ENCODE measurements around the gene AADAC. TPM values are rescaled to one million over a fixed set of nuclear protein-coding genes. Genes with fewer than 3 reads are reported as not detected.

AADAC gene
- total RNA-seq, 2 donors from 2014 or later, result 7.3 to 8.0 TPM

- Histone ChIP-seq H3K27me3 (no peaks in the 10 kb centered on the region), H3K27ac (peak overlapping the region; percentile 20 to 74 (median 52)), H3K36me3 (replicated peaks in 1 of 2; ENCODE audit: insufficient read depth in 1 of 2, low read depth in 2 of 2) (no peaks in the 10 kb centered on the region), H3K4me3 (no peak overlapping the region), H3K4me1 (peaks cover 42% of the 10 kb centered on the region), H3K9me3 (no peaks in the 10 kb centered on the region)
- WGBS, 2 donors, result 21 to 27% methylated on average over 2 of the region's 2 CpGs
- intact Hi-C loops (cut with DNase I), result no loop called here
- TF ChIP-seq, protein P1, sequence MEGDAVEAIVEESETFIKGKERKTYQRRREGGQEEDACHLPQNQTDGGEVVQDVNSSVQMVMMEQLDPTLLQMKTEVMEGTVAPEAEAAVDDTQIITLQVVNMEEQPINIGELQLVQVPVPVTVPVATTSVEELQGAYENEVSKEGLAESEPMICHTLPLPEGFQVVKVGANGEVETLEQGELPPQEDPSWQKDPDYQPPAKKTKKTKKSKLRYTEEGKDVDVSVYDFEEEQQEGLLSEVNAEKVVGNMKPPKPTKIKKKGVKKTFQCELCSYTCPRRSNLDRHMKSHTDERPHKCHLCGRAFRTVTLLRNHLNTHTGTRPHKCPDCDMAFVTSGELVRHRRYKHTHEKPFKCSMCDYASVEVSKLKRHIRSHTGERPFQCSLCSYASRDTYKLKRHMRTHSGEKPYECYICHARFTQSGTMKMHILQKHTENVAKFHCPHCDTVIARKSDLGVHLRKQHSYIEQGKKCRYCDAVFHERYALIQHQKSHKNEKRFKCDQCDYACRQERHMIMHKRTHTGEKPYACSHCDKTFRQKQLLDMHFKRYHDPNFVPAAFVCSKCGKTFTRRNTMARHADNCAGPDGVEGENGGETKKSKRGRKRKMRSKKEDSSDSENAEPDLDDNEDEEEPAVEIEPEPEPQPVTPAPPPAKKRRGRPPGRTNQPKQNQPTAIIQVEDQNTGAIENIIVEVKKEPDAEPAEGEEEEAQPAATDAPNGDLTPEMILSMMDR (IDR thresholded peaks at IDR 0.05), result no peak
- no peak for TF ChIP-seq POLR2A (IDR thresholded peaks at IDR 0.05)
- DNase-seq (peak in 1 of 4 donors; percentile 32), ATAC-seq (peak; percentile 48)
Observed at GRCh38 chr3:151794080-151794479, 19.8 kb upstream of the AADAC start.

- intact Hi-C loops (cut with DNase I), result no loop called here
- no peaks in the 10 kb centered on the region for H3K27me3 ChIP-seq
- WGBS, 2 donors, result 92% methylated on average over 4 of the region's 4 CpGs
- no peaks in the 10 kb centered on the region for H3K36me3 ChIP-seq (replicated peaks in 1 of 2; ENCODE audit: insufficient read depth in 1 of 2, low read depth in 2 of 2)
- ATAC-seq (no peak), DNase-seq (no peak)
- H3K9me3 ChIP-seq, result no peaks in the 10 kb centered on the region
- peaks cover 35% of the 10 kb centered on the region for H3K4me1 ChIP-seq
- peak overlapping the region in 1 of 2 donors; percentile 0 for H3K4me3 ChIP-seq
- TF ChIP-seq, protein P1 (IDR thresholded peaks at IDR 0.05), result no peak
- no peak for TF ChIP-seq POLR2A (IDR thresholded peaks at IDR 0.05)
- H3K27ac ChIP-seq, result no peak overlapping the region
Observed at GRCh38 chr3:151795276-151795675, 18.6 kb upstream of the AADAC start.

DNA sequence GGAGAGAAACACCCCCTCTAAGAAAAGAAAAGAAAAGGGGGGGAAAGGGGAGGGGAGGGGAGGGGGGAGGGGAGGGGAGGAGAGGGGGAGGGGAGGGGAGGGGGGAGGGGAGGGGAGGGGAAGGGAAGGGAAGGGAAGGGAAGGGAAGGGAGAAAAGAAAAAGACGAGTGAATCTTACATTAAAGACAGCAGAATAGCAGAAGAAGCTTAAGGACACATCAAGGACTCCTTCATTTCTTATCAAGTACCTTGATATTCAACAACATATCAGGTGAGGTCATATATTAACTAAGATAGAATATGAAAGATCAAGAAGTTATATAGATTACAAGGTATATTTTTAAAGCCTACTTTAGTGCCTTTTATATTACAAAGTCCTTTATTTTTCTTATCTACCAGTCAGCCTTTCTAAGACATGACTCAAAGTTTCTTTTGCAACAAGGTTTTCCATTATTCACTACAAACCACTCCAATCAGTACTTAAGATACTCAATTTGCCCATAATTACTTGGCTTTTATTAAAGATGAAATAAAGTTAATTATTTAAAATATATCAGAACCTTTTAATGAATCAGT is 17.7 kb upstream of the AADAC start:
- intact Hi-C loops (cut with DNase I), result no loop called here
- Histone ChIP-seq H3K36me3 (replicated peaks in 1 of 2; ENCODE audit: insufficient read depth in 1 of 2, low read depth in 2 of 2) (no peaks in the 10 kb centered on the region), H3K27me3 (no peaks in the 10 kb centered on the region), H3K4me3 (no peak overlapping the region), H3K4me1 (peaks cover 27% of the 10 kb centered on the region), H3K27ac (no peak overlapping the region), H3K9me3 (no peaks in the 10 kb centered on the region)
- 25 to 63% methylated on average over 1 of the region's 1 CpG for WGBS, 2 donors
- ATAC-seq, result no peak
- TF ChIP-seq, protein P1 (IDR thresholded peaks at IDR 0.05), result no peak
- no peak for TF ChIP-seq POLR2A (IDR thresholded peaks at IDR 0.05)
- no peak for DNase-seq

GRCh38 chr3:151798466-151798865 is 15.4 kb upstream of the AADAC start:
- intact Hi-C loops (cut with DNase I), result no loop called here
- TF ChIP-seq, protein P1 (IDR thresholded peaks at IDR 0.05), result no peak
- TF ChIP-seq POLR2A (IDR thresholded peaks at IDR 0.05), result no peak
- no peak for ATAC-seq
- Histone ChIP-seq H3K27ac (no peak overlapping the region), H3K4me3 (no peak overlapping the region), H3K9me3 (no peaks in the 10 kb centered on the region), H3K27me3 (no peaks in the 10 kb centered on the region), H3K4me1 (peaks cover 13% of the 10 kb centered on the region), H3K36me3 (replicated peaks in 1 of 2; ENCODE audit: insufficient read depth in 1 of 2, low read depth in 2 of 2) (no peaks in the 10 kb centered on the region)
- no peak for DNase-seq
- WGBS, 2 donors, result 72% methylated on average over 2 of the region's 2 CpGs

- no peak for DNase-seq
- H3K36me3 ChIP-seq (replicated peaks in 1 of 2; ENCODE audit: insufficient read depth in 1 of 2, low read depth in 2 of 2), result no peaks in the 10 kb centered on the region
- H3K27ac ChIP-seq, result no peak overlapping the region
- no peak for TF ChIP-seq POLR2A (IDR thresholded peaks at IDR 0.05)
- TF ChIP-seq, protein P1 (IDR thresholded peaks at IDR 0.05), result no peak
- H3K4me3 ChIP-seq, result no peak overlapping the region
- 74 to 82% methylated on average over 2 of the region's 2 CpGs for WGBS, 2 donors
- no peak for ATAC-seq
- peaks cover 6% of the 10 kb centered on the region for H3K4me1 ChIP-seq
- H3K9me3 ChIP-seq, result no peaks in the 10 kb centered on the region
- intact Hi-C loops (cut with DNase I), result no loop called here
- H3K27me3 ChIP-seq, result no peaks in the 10 kb centered on the region
Observed at GRCh38 chr3:151800431-151800830, 13.5 kb upstream of the AADAC start.
